Astrocyte (in vitro differentiated cells and primary cell): ENCODE data around the gene ETV6. TPM values are rescaled to one million over a fixed set of nuclear protein-coding genes. Genes with fewer than 3 reads are reported as not detected.

Source experiments
- DNase-seq: peaks from one replicate; pipeline ENCODE4 v3.0.0-alpha.2; 2010; ENCODE audit warnings: low read depth
- FAIRE-seq: peaks from 2 replicates; lab custom pipeline; 2011; peaks lifted over from hg19 to GRCh38; lab: Jason Lieb, UNC
- H2AFZ ChIP-seq: 2 replicates; pipeline ENCODE4 v1.6.0; 2012; ENCODE audit warnings: low read depth, low read length, inconsistent platforms
- H3K27ac ChIP-seq: 2 replicates; pipeline ENCODE4 v1.5.1; 2011; ENCODE audit warnings: low read depth, low read length, inconsistent platforms
- H3K27me3 ChIP-seq: 2 replicates; pipeline ENCODE4 v1.6.0; 2011; ENCODE audit warnings: low read length, inconsistent platforms; ENCODE audit not compliant: insufficient read depth
- H3K36me3 ChIP-seq: 2 replicates; pipeline ENCODE4 v1.5.1; 2011; ENCODE audit warnings: low read length, inconsistent platforms; ENCODE audit not compliant: insufficient read depth
- H3K4me1 ChIP-seq: 2 replicates; pipeline ENCODE4 v1.5.1; 2011; ENCODE audit warnings: low read length, inconsistent platforms; ENCODE audit not compliant: insufficient read depth
- H3K4me2 ChIP-seq: 2 replicates; pipeline ENCODE4 v1.6.0; 2012; ENCODE audit warnings: low read length, inconsistent platforms
- H3K4me3 ChIP-seq: 2 replicates; pipeline ENCODE4 v1.5.1; 2011; ENCODE audit warnings: low read depth, mild to moderate bottlenecking, low read length, inconsistent platforms; ENCODE audit not compliant: insufficient read depth
- H3K79me2 ChIP-seq: 2 replicates; pipeline ENCODE4 v1.6.0; 2012; ENCODE audit warnings: mild to moderate bottlenecking, low read length, inconsistent platforms; ENCODE audit not compliant: insufficient read depth
- H3K9ac ChIP-seq: 2 replicates; pipeline ENCODE4 v1.6.0; 2012; ENCODE audit warnings: mild to moderate bottlenecking, low read length, inconsistent platforms
- H3K9me3 ChIP-seq: 2 replicates; pipeline ENCODE4 v1.5.1; 2012; ENCODE audit warnings: low read depth, mild to moderate bottlenecking, low read length, inconsistent platforms; ENCODE audit not compliant: insufficient read depth
- H4K20me1 ChIP-seq: 2 replicates; pipeline ENCODE4 v1.6.0; 2012; ENCODE audit warnings: low read length, inconsistent platforms; ENCODE audit not compliant: insufficient read depth
- H3K27ac Mint-ChIP-seq: one replicate; pipeline ENCODE4 v1.8.0; 2021; ENCODE audit warnings: mild to moderate bottlenecking, mixed read lengths; ENCODE audit not compliant: unreplicated experiment
- H3K27me3 Mint-ChIP-seq: one replicate; pipeline ENCODE4 v1.8.0; 2021; ENCODE audit warnings: low read depth, mixed read lengths; ENCODE audit not compliant: unreplicated experiment
- H3K36me3 Mint-ChIP-seq: one replicate; pipeline ENCODE4 v1.8.0; 2021; ENCODE audit warnings: low read depth, mixed read lengths; ENCODE audit not compliant: unreplicated experiment
- H3K4me1 Mint-ChIP-seq: one replicate; pipeline ENCODE4 v1.8.0; 2021; ENCODE audit warnings: low read depth, mixed read lengths; ENCODE audit not compliant: unreplicated experiment
- H3K4me3 Mint-ChIP-seq: one replicate; pipeline ENCODE4 v1.8.0; 2021; ENCODE audit warnings: mild to moderate bottlenecking, moderate library complexity, mixed read lengths; ENCODE audit not compliant: unreplicated experiment
- H3K9me3 Mint-ChIP-seq: one replicate; pipeline ENCODE4 v1.8.0; 2021; ENCODE audit warnings: mild to moderate bottlenecking, mixed read lengths; ENCODE audit not compliant: unreplicated experiment
- CTCF ChIP-seq: IDR thresholded peaks from 2 replicates; pipeline ENCODE4 v1.5.1; 2011; ENCODE audit warnings: low read depth, mild to moderate bottlenecking, inconsistent platforms, low read length, moderate library complexity; ENCODE audit not compliant: insufficient read depth
- EZH2 ChIP-seq: IDR thresholded peaks from 2 replicates; pipeline ENCODE4 v1.6.1; 2012; ENCODE audit warnings: mild to moderate bottlenecking, low read length, inconsistent platforms; ENCODE audit not compliant: insufficient read depth
- total RNA-seq: library from RNA; stranded (reverse); gene quantifications from 2 replicates; pipeline ENCODE4 v1.2.1, GENCODE V29; 2021

ETV6 gene
- total RNA-seq, 1 donor from 2014 or later, result 41.2 TPM

DNA sequence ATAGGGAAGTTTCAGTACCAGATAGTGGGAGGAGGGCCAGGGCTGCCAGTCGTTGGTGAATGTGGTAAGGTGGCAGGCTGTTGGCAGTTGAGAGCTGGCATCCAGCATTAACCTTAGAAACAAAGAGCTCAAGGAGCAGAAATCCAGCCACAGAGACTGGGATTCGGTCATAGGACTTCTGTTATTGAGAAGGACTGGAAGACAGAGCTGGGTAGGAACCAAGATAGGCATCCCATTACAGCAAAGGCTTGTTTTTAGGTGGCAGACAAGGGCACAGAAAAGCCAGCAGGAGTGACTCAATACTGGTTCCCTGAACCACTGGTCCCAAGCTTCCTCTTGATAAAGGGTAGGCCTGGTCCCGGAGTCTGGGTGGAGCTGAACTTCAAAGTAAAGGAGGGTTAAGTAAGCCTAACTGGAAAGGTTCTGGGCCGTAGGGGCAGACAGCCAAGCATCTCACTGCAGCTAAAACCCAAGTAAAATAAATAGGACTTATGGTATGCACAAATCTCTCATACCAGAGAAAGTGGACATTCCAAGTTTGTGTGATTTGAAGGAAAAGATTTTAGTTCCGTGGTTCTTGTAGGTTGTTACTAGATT, 147.9 kb downstream of the ETV6 start:
- FAIRE-seq, result peak; percentile 78
- peaks cover 73% of the 10 kb centered on the region for H3K4me1 Mint-ChIP-seq
- peak overlapping the region; percentile 50 for H3K4me3 Mint-ChIP-seq
- H3K27ac Mint-ChIP-seq, result peak overlapping the region; percentile 95
- H3K9me3 Mint-ChIP-seq, result peaks cover 2% of the 10 kb centered on the region
- Histone ChIP-seq H3K4me1 (peaks cover 59% of the 10 kb centered on the region), H3K9ac (peak overlapping the region; percentile 65), H3K36me3 (no peaks in the 10 kb centered on the region), H3K4me3 (no peak overlapping the region), H3K27ac (peak overlapping the region; percentile 87), H4K20me1 (no peaks in the 10 kb centered on the region), H3K27me3 (no peaks in the 10 kb centered on the region), H3K9me3 (no peaks in the 10 kb centered on the region), H2AFZ (no peak overlapping the region), H3K79me2 (peaks cover 17% of the 10 kb centered on the region), H3K4me2 (peak overlapping the region; percentile 39)
- peaks cover 5% of the 10 kb centered on the region for H3K36me3 Mint-ChIP-seq
- TF ChIP-seq EZH2 (no peak), CTCF (no peak)
- peak; percentile 99 for DNase-seq
- no peaks in the 10 kb centered on the region for H3K27me3 Mint-ChIP-seq

DNA sequence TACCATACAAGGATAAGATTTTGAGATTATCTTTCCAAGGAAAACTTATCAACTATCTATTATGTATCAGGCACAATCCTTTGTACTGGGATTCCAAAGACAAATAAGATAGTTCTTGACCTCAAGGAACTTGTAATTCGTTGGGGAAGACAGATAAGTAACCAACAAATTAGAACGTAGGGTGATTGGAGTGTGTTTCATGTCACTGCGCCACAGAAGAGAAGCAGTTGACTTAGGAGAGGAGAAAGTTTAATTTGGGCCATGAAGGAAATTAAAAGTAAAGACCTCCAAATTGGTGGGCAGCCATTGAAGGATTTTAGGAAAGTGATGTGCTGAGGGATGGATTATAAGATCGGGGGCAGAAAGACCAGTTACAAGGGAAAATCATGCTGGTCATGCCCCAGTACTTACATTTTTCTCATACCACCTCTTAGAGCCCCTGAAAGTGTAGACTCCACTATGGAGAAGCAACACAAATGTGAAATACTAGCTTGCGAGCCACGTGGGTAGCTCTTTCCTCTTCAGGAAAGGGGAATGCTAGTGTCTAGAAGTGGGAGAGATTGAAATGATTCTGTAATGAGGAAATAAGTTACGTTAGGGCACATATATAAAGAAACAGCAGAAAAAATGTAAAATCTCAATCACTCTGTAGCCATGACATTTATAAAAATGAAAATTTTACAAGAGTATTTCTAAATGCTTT, 148.7 kb downstream of the ETV6 start:
- H3K27ac Mint-ChIP-seq, result peak overlapping the region; percentile 95

More for the DNA sequence above, 148.7 kb downstream of the ETV6 start:
- no peaks in the 10 kb centered on the region for H3K9me3 ChIP-seq
- peaks cover 73% of the 10 kb centered on the region for H3K4me1 Mint-ChIP-seq
- H3K4me2 ChIP-seq, result peak overlapping the region; percentile 39
- no peak overlapping the region for H3K4me3 ChIP-seq
- H3K36me3 Mint-ChIP-seq, result peaks cover 7% of the 10 kb centered on the region
- no peak overlapping the region for H2AFZ ChIP-seq
- peak overlapping the region; percentile 40 for H3K4me3 Mint-ChIP-seq
- H3K79me2 ChIP-seq, result peaks cover 19% of the 10 kb centered on the region
- FAIRE-seq, result no peak
- H3K4me1 ChIP-seq, result peaks cover 57% of the 10 kb centered on the region
- no peak for TF ChIP-seq EZH2
- no peak for TF ChIP-seq CTCF
- DNase-seq, result no peak
- H3K36me3 ChIP-seq, result no peaks in the 10 kb centered on the region
- peak overlapping the region; percentile 49 for H3K9ac ChIP-seq
- H3K9me3 Mint-ChIP-seq, result peaks cover 2% of the 10 kb centered on the region
- H4K20me1 ChIP-seq, result no peaks in the 10 kb centered on the region
- no peaks in the 10 kb centered on the region for H3K27me3 Mint-ChIP-seq
- no peaks in the 10 kb centered on the region for H3K27me3 ChIP-seq
- H3K27ac ChIP-seq, result peak overlapping the region; percentile 87
